Left kidney (tissue), 2 donors: ENCODE data around the gene LRRN3. TPM values are rescaled to one million over a fixed set of nuclear protein-coding genes. Genes with fewer than 3 reads are reported as not detected.
A peak's percentile ranks its signal among the peaks of the same experiment; 100 is the strongest.

Experiments used
- DNase-seq: peaks from one replicate; pipeline ENCODE4 v3.0.0-alpha.2; 2013
- polyA plus RNA-seq: library from polyadenylated mRNA; unstranded; fragments of 120-200 nt; gene quantifications from one replicate; pipeline ENCODE4 v1.2.1, GENCODE V29; 2013; ENCODE audit not compliant: insufficient read length

Gene LRRN3
- polyA plus RNA-seq, 1 donor = 4.3 TPM

- DNase-seq = no peak
Observed at GRCh38 chr7:111076205-111076604, 14.7 kb upstream of the LRRN3 start.

- DNase-seq = no peak
Observed at GRCh38 chr7:111077001-111077400, 13.9 kb upstream of the LRRN3 start.

- no peak for DNase-seq
Observed at GRCh38 chr7:111080495-111081105, 10.3 kb upstream of the LRRN3 start.

GRCh38 chr7:111081546-111082267 is 9.2 kb upstream of the LRRN3 start:
- DNase-seq = no peak

- no peak for DNase-seq
Observed at GRCh38 chr7:111082351-111082750, 8.6 kb upstream of the LRRN3 start.

- DNase-seq = no peak
Observed at GRCh38 chr7:111083413-111083812, 7.5 kb upstream of the LRRN3 start.

- DNase-seq = no peak
Observed at GRCh38 chr7:111085356-111085755, 5.6 kb upstream of the LRRN3 start.

- DNase-seq = no peak
Observed at GRCh38 chr7:111086532-111086931, 4.4 kb upstream of the LRRN3 start.

GRCh38 chr7:111088328-111088727 is 2.6 kb upstream of the LRRN3 start:
- DNase-seq = no peak

GRCh38 chr7:111089822-111090426 is 1.0 kb upstream of the LRRN3 start:
- peak; percentile 38 for DNase-seq

GRCh38 chr7:111091593-111092358 is 849 bp downstream of the LRRN3 start:
- DNase-seq = no peak

- no peak for DNase-seq
Observed at GRCh38 chr7:111092406-111093236, 1.7 kb downstream of the LRRN3 start.

GRCh38 chr7:111093496-111093895 is 2.6 kb downstream of the LRRN3 start:
- DNase-seq = no peak

- no peak for DNase-seq
Observed at GRCh38 chr7:111094419-111094818, 3.5 kb downstream of the LRRN3 start.

- DNase-seq = no peak
Observed at GRCh38 chr7:111096997-111097396, 6.1 kb downstream of the LRRN3 start.

GRCh38 chr7:111098011-111098925 is 7.3 kb downstream of the LRRN3 start:
- no peak for DNase-seq

GRCh38 chr7:111098926-111099250 is 8.0 kb downstream of the LRRN3 start:
- DNase-seq = no peak

- no peak for DNase-seq
Observed at GRCh38 chr7:111101856-111102646, 11.1 kb downstream of the LRRN3 start.

GRCh38 chr7:111103136-111103535 is 12.2 kb downstream of the LRRN3 start:
- DNase-seq = no peak

- no peak for DNase-seq
Observed at GRCh38 chr7:111103678-111104274, 12.8 kb downstream of the LRRN3 start.
